Raji (cell line): ENCODE measurements around the gene NUP37.

Experiments used
- POLR2A ChIP-seq: IDR thresholded peaks from 2 replicates; pipeline ENCODE4 v1.6.1; 2011; ENCODE audit warnings: low read depth, low read length, control low read depth; ENCODE audit not compliant: insufficient read depth

NUP37 gene

DNA sequence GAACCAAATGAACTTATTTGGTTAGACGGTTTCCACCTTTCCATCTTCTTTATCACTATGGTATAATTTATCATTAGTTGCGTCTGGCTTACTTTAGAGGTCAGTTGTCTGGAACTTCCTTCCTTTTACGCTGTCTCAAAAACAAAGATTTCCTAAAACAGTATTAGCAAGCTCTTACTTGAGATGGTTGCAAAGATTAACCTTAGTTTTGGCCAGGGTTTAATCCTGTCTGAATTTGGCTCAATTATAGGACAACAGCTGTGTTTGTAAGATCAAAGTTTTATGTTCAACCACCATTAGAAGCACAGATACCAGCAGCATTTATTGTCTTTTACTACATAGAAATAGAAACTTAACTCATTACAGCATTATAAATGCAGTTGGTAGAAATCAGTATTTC lies 50.2 kb downstream of the NUP37 start:
- no peak for TF ChIP-seq POLR2A

DNA sequence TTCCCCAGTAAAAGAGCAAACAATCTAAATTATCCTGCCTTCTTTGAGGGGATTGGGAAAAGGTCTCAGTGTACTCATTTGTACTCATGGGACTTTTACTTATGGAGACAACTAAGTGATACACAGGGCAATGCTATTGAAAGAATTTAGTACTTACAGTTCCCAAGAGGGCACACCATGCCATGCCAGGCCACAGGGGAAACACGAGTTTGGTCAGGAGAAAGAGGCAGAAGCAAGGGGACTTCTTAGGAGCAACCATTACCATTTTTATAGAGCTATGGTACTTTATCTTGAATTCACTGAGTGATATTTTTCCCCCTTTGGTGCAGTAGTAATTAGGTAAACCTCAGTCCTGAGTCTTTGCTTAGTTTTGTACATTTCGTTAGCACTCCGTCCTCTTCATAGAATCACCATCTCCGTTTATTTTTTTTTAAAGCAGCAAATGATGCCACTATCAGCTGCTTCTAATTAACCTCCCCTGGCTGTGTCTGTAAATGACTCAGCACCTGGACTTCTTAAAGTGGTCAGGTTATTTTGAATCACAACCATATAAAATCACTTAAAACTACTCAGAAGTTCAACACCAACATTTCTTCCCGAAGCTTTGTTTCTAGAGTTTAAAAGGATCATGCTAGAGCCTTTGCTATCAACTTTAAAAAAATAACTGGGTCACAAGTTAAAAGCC lies 52.2 kb downstream of the NUP37 start:
- TF ChIP-seq POLR2A: no peak

GRCh38 chr12:102064476-102064875 lies 55.4 kb downstream of the NUP37 start:
- TF ChIP-seq POLR2A: no peak

GRCh38 chr12:102063069-102063468 lies 56.8 kb downstream of the NUP37 start:
- TF ChIP-seq POLR2A: no peak

GRCh38 chr12:102062419-102062806 lies 57.5 kb downstream of the NUP37 start:
- TF ChIP-seq POLR2A: no peak

- peak; percentile 72 for TF ChIP-seq POLR2A
These were observed 58.1 kb downstream of the NUP37 start, which contains the start of gene WASHC3 for GRCh38 chr12:102061560-102062418. WASHC3 (minus strand) TSS chr12:102061991; CDS start chr12:102061962, 29 bp downstream.

DNA sequence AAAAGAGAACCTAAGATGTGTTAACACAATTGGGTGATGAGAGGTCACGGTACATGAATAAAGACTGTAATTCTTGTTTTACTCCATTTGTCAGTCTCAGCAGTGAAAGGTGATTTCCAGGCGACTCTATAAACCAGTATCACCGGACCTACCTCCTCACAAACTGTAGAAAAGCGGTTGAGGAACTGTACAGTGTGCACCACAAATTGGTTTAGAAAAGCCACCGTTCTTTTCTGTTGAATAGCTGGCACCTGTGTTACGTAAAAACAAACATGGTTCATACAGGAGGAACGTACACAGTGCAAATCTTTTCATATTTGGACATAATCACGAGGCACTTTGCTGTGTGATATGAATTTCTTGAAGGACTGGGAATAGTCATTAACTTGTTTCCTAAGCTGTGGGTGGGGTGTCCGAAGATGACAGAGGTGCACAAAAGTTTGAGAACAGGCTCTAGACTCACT lies 58.8 kb downstream of the NUP37 start:
- no peak for TF ChIP-seq POLR2A

GRCh38 chr12:102059343-102059742 lies 60.6 kb downstream of the NUP37 start:
- TF ChIP-seq POLR2A: no peak

- no peak for TF ChIP-seq POLR2A
These were observed 65.6 kb downstream of the NUP37 start for GRCh38 chr12:102054345-102054744.

DNA sequence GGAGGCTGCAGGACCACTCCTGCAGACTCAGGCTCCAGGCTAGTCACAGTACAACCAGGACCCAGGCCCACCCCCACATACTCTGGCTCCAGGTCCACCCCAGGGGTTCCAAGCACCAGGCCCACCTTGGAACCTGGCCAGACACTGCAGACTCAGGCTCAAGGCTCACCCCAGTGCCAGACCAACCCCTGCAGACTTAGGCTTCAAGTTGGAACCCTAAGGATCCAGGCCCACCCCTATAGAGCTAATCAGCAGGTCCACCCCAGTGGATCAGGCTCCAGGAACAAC lies 66.9 kb downstream of the NUP37 start:
- no peak for TF ChIP-seq POLR2A

GRCh38 chr12:102052192-102053061 lies 67.5 kb downstream of the NUP37 start:
- no peak for TF ChIP-seq POLR2A

DNA sequence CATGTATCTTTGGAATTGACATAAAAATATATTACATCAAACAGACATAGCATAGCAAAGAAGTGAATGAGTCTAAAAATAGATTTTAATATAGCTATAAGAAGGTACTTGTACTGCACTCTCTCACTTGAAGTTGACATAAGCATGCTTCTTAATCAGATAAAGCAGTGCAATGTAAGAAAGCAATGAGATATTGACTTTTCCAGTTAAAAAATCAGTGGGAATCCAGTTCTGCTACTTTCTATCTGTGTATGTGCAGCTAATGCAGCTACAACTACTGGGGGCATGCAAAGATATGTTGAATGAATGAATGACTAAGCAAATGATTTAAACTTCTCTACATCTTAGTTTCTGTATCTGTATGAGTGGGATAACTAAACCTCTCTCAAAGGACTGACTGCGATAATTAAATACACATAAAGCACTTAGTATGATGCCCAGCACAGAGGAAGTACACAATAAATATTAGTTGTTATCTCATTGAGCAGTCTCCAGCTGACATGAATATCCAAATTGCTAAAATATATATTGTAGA lies 68.4 kb downstream of the NUP37 start:
- no peak for TF ChIP-seq POLR2A

- TF ChIP-seq POLR2A: no peak
These were observed 69.1 kb downstream of the NUP37 start for GRCh38 chr12:102050660-102051430.

DNA sequence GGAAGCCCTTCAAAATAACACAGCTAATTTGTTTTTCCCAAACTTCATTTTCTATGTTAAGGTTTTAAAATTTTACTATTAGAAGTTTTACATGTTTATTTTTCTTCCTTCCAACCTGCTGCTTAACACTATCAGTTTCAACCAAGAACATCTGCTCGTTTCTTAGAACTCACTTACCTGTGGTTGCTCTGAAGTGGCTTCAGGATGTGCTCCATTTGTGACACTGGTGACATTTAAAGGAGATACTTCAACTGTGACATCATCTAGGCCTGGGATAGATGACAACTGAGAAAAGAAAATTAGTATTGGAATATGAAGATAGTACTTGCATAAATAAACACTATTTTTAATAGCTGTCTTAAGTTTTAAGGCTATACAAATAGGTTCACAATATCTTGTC lies 76.0 kb downstream of the NUP37 start:
- TF ChIP-seq POLR2A: no peak
